Renal pelvis (tissue), 4 donors: ENCODE results near the gene ALK. TPM values are rescaled to one million over a fixed set of nuclear protein-coding genes. Genes with fewer than 3 reads are reported as not detected.

Source experiments
- DNase-seq: peaks from one replicate; pipeline ENCODE4 v3.0.0-alpha.2; 2013
- polyA plus RNA-seq, 3 donors: library from polyadenylated mRNA; unstranded; fragments of 120-200 nt; gene quantifications; one replicate each; pipeline ENCODE4 v1.2.1, GENCODE V29; 2013; ENCODE audit not compliant: insufficient read length in 3 of 3

ALK gene
- polyA plus RNA-seq, 3 donors: 0.22 to 0.55 (median 0.36) TPM

- DNase-seq: no peak
Measured at GRCh38 chr2:29155578-29155977, 765.8 kb downstream of the ALK start.

- no peak for DNase-seq
Measured at GRCh38 chr2:29154610-29155009, 766.8 kb downstream of the ALK start.

GRCh38 chr2:29147963-29148362 is 773.4 kb downstream of the ALK start:
- no peak for DNase-seq

GRCh38 chr2:29146197-29146596 is 775.2 kb downstream of the ALK start:
- DNase-seq: no peak

- DNase-seq: no peak
Measured at GRCh38 chr2:29143657-29144056, 777.7 kb downstream of the ALK start.

Other genes starting within 250 kb of the ALK start
- 100 to 1,000 TPM; 101 to 128 (median 107) TPM for gene YPEL5, start 225.4 kb upstream of the ALK start, polyA plus RNA-seq